ENCODE results near the gene ZFYVE28. TPM values are rescaled to one million over a fixed set of nuclear protein-coding genes. Genes with fewer than 3 reads are reported as not detected.

ZFYVE28 gene
- total RNA-seq, 4 donors from 2014 or later = 8.5 to 15.0 (median 11.7) TPM

DNA sequence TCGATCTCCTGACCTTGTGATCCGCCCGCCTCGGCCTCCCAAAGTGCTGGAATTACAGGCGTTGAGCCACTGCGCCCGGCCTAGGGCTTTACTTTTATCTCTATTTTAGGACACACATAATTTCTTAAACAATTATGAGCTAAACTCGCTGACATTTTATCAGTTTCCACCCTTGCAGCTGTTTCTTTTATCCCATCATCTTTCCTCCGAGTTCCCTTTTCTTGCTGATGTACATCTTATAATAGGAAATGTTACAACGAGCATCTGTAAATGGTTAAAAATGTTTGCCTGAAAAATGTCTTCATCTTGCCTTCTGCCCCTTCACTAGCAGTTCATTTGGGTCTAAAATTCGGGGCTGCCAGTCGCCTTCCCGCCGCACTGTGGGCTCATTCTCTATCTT lies 41.2 kb downstream of the ZFYVE28 start:
- TF ChIP-seq, protein P1, sequence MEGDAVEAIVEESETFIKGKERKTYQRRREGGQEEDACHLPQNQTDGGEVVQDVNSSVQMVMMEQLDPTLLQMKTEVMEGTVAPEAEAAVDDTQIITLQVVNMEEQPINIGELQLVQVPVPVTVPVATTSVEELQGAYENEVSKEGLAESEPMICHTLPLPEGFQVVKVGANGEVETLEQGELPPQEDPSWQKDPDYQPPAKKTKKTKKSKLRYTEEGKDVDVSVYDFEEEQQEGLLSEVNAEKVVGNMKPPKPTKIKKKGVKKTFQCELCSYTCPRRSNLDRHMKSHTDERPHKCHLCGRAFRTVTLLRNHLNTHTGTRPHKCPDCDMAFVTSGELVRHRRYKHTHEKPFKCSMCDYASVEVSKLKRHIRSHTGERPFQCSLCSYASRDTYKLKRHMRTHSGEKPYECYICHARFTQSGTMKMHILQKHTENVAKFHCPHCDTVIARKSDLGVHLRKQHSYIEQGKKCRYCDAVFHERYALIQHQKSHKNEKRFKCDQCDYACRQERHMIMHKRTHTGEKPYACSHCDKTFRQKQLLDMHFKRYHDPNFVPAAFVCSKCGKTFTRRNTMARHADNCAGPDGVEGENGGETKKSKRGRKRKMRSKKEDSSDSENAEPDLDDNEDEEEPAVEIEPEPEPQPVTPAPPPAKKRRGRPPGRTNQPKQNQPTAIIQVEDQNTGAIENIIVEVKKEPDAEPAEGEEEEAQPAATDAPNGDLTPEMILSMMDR (IDR thresholded peaks at IDR 0.05; ENCODE audit: low read depth) = no peak

DNA sequence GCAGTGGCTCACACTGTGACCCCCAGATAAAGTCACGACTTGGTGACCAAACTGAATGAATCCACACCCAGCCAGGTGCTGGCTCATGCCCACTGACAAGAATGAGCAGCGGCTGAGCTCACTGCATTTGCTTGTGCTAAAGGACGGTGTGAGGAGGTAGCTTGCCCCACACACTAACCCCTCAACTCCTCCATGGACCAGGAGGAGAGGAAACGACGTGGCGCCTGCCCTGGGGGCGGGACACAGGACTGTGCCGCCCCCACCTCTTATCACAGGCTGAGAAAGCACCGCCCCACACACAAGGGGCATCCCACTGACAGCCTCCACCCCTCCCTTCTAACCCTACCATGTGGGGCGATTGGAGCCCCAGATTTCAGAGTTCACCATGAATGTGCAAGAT lies 43.0 kb downstream of the ZFYVE28 start:
- TF ChIP-seq, protein P1 (IDR thresholded peaks at IDR 0.05; ENCODE audit: low read depth) = no peak

DNA sequence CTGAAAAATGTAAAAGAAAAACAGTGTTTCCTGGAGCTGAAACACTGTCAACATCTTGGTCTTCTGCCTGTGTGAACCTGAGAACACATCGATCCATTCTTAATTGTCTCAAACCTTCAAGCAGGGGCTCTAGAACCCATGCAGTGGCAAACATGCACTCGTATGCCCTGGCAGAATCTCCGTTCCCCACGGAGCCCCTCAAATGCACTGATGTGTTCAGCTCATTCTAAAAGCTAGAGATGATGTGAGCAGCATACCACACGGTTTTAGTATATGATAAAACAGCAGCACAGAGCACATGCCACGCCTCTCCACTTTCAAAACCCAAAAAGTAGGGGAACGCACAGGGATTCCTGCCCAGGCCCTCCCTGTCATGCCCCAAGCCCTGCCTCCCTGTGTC lies 44.9 kb downstream of the ZFYVE28 start:
- TF ChIP-seq, protein P1 (IDR thresholded peaks at IDR 0.05; ENCODE audit: low read depth) = no peak

DNA sequence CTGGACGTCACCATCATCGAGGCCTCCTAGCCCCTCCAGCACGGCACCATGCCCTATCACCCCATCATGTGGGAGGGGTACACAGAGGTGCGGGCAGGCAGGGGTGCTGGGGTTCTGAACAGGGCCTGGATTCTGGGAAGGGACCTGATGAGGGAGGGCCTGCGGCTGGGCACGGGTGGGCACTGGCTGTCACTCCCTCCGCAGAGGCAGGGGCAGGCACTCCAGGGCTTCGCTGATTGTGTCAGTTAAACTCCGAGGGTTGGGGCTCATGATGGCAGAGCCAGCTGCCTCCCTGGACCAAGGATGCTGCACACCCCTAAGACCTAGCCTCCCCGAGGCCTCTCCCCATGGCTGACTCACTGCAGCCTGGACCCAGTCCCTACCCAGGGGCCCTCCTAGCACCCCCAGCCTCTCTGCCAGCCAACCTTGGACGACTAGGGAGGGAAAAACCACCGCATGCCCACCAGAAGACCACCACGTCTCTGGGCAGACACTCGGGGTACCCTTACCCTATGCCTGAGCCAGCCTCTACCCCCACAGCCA lies 45.9 kb downstream of the ZFYVE28 start:
- TF ChIP-seq, protein P1 (IDR thresholded peaks at IDR 0.05; ENCODE audit: low read depth) = no peak

DNA sequence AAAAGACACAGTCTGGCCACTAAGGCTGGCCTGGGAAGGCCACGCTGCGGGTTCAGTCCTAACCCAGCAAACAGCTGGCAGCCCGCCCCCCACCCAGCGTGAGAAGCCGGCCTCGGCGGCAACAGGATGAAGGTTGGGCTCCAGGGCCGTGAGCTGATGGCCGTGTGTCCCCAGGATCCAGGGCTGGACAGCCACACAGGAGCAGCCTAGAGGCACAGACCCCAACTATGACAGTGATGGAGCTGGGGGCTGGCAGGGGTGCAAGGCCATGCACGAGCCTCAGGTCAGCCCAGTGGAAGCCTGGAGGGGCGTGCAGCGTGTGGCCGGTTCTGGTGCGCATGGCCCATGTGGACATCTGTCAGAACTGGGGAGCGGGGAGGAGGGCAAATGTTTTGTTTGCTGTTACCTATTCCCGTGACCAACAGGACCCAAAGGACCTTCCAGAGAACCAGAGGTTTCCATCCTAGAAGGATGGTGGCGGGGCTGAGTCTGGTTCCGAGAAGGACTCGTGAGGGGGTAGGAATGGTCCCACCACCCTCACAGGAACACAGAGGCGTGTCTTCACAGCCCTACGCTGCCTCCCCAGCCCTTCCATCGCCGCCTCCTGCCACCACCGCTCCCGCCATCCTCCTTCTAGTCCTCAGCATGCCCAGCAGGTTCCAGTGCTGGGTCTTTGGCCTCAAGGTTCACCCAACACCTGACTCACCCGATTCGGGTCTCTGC lies 46.5 kb downstream of the ZFYVE28 start:
- TF ChIP-seq, protein P1 (IDR thresholded peaks at IDR 0.05; ENCODE audit: low read depth) = no peak

GRCh38 chr4:2370597-2371320 lies 47.7 kb downstream of the ZFYVE28 start:
- TF ChIP-seq, protein P1 (IDR thresholded peaks at IDR 0.05; ENCODE audit: low read depth) = no peak

DNA sequence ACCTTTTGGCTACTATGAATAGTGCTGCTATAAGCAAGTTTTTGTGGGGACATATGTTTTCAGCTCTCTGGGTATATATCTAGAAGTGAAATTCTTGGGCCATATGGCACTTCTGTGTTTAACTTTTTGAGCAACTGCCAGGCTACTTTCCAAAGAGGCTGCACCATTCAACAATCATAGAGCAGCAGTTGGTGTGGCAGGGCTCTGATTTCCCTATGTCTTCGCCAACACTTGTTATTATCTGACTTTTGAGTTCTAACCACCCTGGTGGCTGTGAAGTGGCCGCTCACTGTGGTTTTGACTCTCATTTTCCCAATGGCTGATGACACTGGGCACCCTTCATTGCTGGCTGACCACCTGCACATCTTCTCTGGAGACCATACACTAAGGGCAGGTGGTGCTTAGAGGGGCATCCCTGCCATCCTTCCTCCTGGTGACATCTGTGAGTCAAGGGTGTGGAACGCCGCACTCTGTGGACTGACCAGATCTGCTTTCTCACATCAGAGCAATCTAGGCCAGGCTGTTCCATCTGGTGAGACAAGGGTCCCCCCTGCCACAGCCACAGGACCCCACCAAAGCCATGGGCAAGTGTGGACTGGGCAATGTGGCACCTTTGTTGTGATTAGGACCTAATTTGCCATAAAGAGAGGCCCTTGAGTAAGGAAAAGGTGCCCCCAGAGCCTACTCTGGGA lies 49.6 kb downstream of the ZFYVE28 start:
- TF ChIP-seq, protein P1 (IDR thresholded peaks at IDR 0.05; ENCODE audit: low read depth) = no peak
